HEK293 (cell line): ENCODE measurements around the gene NOP9.
A peak's percentile ranks its signal among the peaks of the same experiment; 100 is the strongest.

Experiments
- BCL6B ChIP-seq: fragments of 450-650 bp; formaldehyde crosslinking; IDR thresholded peaks from 2 replicates; pipeline ENCODE4 v1.5.1; 2017; ENCODE audit warnings: missing biosample characterization, missing genetic modification characterization
- KLF17 ChIP-seq: fragments of 450-650 bp; formaldehyde crosslinking; IDR thresholded peaks from 2 replicates; pipeline ENCODE4 v1.5.1; 2016; ENCODE audit warnings: missing biosample characterization, missing genetic modification characterization
- OVOL3 ChIP-seq: fragments of 450-650 bp; formaldehyde crosslinking; IDR thresholded peaks from 2 replicates; pipeline ENCODE4 v1.5.1; 2016; ENCODE audit warnings: missing biosample characterization, missing genetic modification characterization
- TCF7L2 ChIP-seq: IDR thresholded peaks from 2 replicates; pipeline ENCODE4 v1.6.1; 2011; ENCODE audit warnings: low read depth, mild to moderate bottlenecking, inconsistent platforms, low read length, moderate library complexity, borderline replicate concordance
- ZBTB11 ChIP-seq: fragments of 450-650 bp; formaldehyde crosslinking; conservative IDR thresholded peaks from 2 replicates; pipeline ENCODE4 v1.5.1; 2016; ENCODE audit warnings: low read depth, missing biosample characterization, missing genetic modification characterization
- ZFP3 ChIP-seq: fragments of 450-650 bp; formaldehyde crosslinking; IDR thresholded peaks from 2 replicates; pipeline ENCODE4 v1.5.1; 2016; ENCODE audit warnings: low read depth, missing biosample characterization, missing genetic modification characterization
- ZNF121 ChIP-seq: fragments of 450-650 bp; formaldehyde crosslinking; IDR thresholded peaks from 2 replicates; pipeline ENCODE4 v1.5.1; 2016; ENCODE audit warnings: missing biosample characterization, missing genetic modification characterization
- ZNF146 ChIP-seq: fragments of 450-650 bp; formaldehyde crosslinking; IDR thresholded peaks from 2 replicates; pipeline ENCODE4 v1.5.1; 2016; ENCODE audit warnings: missing biosample characterization, missing genetic modification characterization
- ZNF23 ChIP-seq: fragments of 450-650 bp; formaldehyde crosslinking; IDR thresholded peaks from 2 replicates; pipeline ENCODE4 v1.5.1; 2016; ENCODE audit warnings: missing biosample characterization, missing genetic modification characterization, borderline replicate concordance
- ZNF324 ChIP-seq: fragments of 450-650 bp; formaldehyde crosslinking; IDR thresholded peaks from 2 replicates; pipeline ENCODE4 v1.5.1; 2016; ENCODE audit warnings: missing biosample characterization, missing genetic modification characterization
- ZNF366 ChIP-seq: fragments of 450-650 bp; formaldehyde crosslinking; conservative IDR thresholded peaks from 2 replicates; pipeline ENCODE4 v1.5.1; 2016; ENCODE audit warnings: missing biosample characterization, missing genetic modification characterization
- ZNF48 ChIP-seq: fragments of 450-650 bp; formaldehyde crosslinking; IDR thresholded peaks from 2 replicates; pipeline ENCODE4 v1.5.1; 2016; ENCODE audit warnings: missing biosample characterization, missing genetic modification characterization
- ZNF514 ChIP-seq: fragments of 450-650 bp; formaldehyde crosslinking; IDR thresholded peaks from 2 replicates; pipeline ENCODE4 v1.5.1; 2016; ENCODE audit warnings: missing biosample characterization, missing genetic modification characterization
- ZNF561 ChIP-seq: fragments of 450-650 bp; IDR thresholded peaks from 2 replicates; pipeline ENCODE4 v1.5.1; 2018; ENCODE audit warnings: missing biosample characterization, missing genetic modification characterization, borderline replicate concordance
- ZNF623 ChIP-seq: fragments of 450-650 bp; formaldehyde crosslinking; IDR thresholded peaks from 2 replicates; pipeline ENCODE4 v1.5.1; 2016; ENCODE audit warnings: missing biosample characterization, missing genetic modification characterization
- ZNF629 ChIP-seq: fragments of 450-650 bp; formaldehyde crosslinking; IDR thresholded peaks from 2 replicates; pipeline ENCODE4 v1.5.1; 2017; ENCODE audit warnings: missing biosample characterization, missing genetic modification characterization
- ZNF704 ChIP-seq: fragments of 450-650 bp; formaldehyde crosslinking; IDR thresholded peaks from 2 replicates; pipeline ENCODE4 v1.5.1; 2016; ENCODE audit warnings: missing biosample characterization, missing genetic modification characterization
- ZNF785 ChIP-seq: fragments of 450-650 bp; formaldehyde crosslinking; IDR thresholded peaks from 2 replicates; pipeline ENCODE4 v1.5.1; 2016; ENCODE audit warnings: missing biosample characterization, missing genetic modification characterization
- TF ChIP-seq, protein P1 (sequence below): fragments of 450-650 bp; formaldehyde crosslinking; conservative IDR thresholded peaks from 2 replicates; pipeline ENCODE4 v1.5.1; 2016; ENCODE audit warnings: low read depth, missing biosample characterization, missing genetic modification characterization
- TF ChIP-seq, protein P2 (sequence below): fragments of 450-650 bp; formaldehyde crosslinking; IDR thresholded peaks from 2 replicates; pipeline ENCODE4 v1.5.1; 2016; ENCODE audit warnings: missing biosample characterization, missing genetic modification characterization
- TF ChIP-seq, protein P3 (sequence below): fragments of 450-650 bp; formaldehyde crosslinking; IDR thresholded peaks from 2 replicates; pipeline ENCODE4 v1.5.1; 2016; ENCODE audit warnings: missing biosample characterization, missing genetic modification characterization
- TF ChIP-seq, protein P4 (sequence below): fragments of 450-650 bp; formaldehyde crosslinking; IDR thresholded peaks from 2 replicates; pipeline ENCODE4 v1.5.1; 2016; ENCODE audit warnings: missing biosample characterization, missing genetic modification characterization

The NOP9 gene

GRCh38 chr14:24299255-24300191 is at the start of gene NOP9, which contains the start of gene DHRS1 (continued):
- TF ChIP-seq BCL6B (tag by site-specific recombination) (no peak), ZNF704 (tag by site-specific recombination) (no peak), KLF17 (tag by site-specific recombination) (peak; percentile 60; the same call in 1 of the 2 replicates), ZNF623 (no peak), ZNF324 (tag by site-specific recombination) (no peak), ZNF629 (tag by site-specific recombination) (peak; percentile 96), ZNF23 (tag by site-specific recombination) (no peak), ZNF366 (tag by site-specific recombination) (no peak), ZFP3 (tag by site-specific recombination) (no peak), ZNF785 (no peak), OVOL3 (tag by site-specific recombination) (no peak), ZBTB11 (tag by site-specific recombination) (peak; percentile 70), ZNF561 (no peak), ZNF146 (tag by site-specific recombination) (no peak), ZNF121 (tag by site-specific recombination) (no peak), ZNF48 (no peak), ZNF514 (tag by site-specific recombination) (no peak), TCF7L2 (no peak)
- TF ChIP-seq, protein P1, sequence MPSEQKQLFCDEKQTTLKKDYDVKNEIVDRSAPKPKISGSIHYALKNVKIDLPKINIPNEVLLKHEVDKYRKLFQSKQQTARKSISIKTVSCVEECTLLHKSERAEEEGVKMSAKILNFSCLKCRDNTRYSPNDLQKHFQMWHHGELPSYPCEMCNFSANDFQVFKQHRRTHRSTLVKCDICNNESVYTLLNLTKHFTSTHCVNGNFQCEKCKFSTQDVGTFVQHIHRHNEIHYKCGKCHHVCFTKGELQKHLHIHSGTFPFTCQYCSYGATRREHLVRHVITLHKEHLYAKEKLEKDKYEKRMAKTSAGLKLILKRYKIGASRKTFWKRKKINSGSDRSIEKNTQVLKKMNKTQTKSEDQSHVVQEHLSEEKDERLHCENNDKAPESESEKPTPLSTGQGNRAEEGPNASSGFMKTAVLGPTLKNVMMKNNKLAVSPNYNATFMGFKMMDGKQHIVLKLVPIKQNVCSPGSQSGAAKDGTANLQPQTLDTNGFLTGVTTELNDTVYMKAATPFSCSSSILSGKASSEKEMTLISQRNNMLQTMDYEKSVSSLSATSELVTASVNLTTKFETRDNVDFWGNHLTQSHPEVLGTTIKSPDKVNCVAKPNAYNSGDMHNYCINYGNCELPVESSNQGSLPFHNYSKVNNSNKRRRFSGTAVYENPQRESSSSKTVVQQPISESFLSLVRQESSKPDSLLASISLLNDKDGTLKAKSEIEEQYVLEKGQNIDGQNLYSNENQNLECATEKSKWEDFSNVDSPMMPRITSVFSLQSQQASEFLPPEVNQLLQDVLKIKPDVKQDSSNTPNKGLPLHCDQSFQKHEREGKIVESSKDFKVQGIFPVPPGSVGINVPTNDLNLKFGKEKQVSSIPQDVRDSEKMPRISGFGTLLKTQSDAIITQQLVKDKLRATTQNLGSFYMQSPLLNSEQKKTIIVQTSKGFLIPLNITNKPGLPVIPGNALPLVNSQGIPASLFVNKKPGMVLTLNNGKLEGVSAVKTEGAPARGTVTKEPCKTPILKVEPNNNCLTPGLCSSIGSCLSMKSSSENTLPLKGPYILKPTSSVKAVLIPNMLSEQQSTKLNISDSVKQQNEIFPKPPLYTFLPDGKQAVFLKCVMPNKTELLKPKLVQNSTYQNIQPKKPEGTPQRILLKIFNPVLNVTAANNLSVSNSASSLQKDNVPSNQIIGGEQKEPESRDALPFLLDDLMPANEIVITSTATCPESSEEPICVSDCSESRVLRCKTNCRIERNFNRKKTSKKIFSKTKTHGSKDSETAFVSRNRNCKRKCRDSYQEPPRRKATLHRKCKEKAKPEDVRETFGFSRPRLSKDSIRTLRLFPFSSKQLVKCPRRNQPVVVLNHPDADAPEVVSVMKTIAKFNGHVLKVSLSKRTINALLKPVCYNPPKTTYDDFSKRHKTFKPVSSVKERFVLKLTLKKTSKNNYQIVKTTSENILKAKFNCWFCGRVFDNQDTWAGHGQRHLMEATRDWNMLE (tag by site-specific recombination) = no peak
- TF ChIP-seq, protein P2, sequence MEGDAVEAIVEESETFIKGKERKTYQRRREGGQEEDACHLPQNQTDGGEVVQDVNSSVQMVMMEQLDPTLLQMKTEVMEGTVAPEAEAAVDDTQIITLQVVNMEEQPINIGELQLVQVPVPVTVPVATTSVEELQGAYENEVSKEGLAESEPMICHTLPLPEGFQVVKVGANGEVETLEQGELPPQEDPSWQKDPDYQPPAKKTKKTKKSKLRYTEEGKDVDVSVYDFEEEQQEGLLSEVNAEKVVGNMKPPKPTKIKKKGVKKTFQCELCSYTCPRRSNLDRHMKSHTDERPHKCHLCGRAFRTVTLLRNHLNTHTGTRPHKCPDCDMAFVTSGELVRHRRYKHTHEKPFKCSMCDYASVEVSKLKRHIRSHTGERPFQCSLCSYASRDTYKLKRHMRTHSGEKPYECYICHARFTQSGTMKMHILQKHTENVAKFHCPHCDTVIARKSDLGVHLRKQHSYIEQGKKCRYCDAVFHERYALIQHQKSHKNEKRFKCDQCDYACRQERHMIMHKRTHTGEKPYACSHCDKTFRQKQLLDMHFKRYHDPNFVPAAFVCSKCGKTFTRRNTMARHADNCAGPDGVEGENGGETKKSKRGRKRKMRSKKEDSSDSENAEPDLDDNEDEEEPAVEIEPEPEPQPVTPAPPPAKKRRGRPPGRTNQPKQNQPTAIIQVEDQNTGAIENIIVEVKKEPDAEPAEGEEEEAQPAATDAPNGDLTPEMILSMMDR (tag by site-specific recombination) = no peak
- TF ChIP-seq, protein P3, sequence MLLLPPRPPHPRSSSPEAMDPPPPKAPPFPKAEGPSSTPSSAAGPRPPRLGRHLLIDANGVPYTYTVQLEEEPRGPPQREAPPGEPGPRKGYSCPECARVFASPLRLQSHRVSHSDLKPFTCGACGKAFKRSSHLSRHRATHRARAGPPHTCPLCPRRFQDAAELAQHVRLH = no peak
- TF ChIP-seq, protein P4, sequence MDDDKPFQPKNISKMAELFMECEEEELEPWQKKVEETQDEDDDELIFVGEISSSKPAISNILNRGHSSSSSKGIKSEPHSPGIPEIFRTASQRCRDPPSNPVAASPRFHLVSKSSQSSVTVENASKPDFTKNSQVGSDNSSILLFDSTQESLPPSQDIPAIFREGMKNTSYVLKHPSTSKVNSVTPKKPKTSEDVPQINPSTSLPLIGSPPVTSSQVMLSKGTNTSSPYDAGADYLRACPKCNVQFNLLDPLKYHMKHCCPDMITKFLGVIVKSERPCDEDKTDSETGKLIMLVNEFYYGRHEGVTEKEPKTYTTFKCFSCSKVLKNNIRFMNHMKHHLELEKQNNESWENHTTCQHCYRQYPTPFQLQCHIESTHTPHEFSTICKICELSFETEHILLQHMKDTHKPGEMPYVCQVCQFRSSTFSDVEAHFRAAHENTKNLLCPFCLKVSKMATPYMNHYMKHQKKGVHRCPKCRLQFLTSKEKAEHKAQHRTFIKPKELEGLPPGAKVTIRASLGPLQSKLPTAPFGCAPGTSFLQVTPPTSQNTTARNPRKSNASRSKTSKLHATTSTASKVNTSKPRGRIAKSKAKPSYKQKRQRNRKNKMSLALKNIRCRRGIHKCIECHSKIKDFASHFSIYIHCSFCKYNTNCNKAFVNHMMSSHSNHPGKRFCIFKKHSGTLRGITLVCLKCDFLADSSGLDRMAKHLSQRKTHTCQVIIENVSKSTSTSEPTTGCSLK (tag by site-specific recombination) = no peak
